GM18508 (cell line): ENCODE measurements around the gene CCNE1.

ENCODE experiments used
- ATAC-seq: cut with Tn5 transposase; IDR thresholded peaks from one replicate; pipeline ENCODE4 v1.9.1; 2021; ENCODE audit warnings: moderate number of reproducible peaks; ENCODE audit not compliant: insufficient read depth, unreplicated experiment

Gene CCNE1

DNA sequence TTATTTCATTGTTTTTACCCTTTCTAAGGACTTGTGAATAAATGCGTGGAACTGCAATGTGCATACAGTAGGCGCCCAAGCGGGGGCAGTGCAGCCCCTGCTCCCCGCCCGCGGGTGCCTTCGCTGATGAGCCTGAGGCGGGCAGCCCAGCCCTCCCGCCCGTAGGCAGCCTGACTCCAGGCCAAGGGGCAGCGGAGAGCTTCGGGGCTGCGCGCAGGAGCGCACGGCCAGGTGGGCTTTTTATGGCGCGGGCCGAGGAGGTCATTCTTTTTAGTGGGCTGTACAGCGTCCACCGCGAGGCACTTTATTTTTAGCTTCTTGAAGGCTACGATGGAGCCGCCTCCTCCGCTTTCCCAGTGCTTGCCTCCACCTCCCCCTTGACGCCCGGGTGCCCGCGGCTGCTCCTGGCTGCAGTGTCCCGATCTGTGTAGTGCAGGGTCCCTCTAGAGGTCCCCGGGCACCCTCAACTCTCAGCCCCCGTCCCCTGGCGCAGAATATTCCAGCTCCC lies 60.5 kb downstream of the CCNE1 start:
- ATAC-seq = no peak

- no peak for ATAC-seq
Observed at GRCh38 chr19:29873024-29873800, 61.4 kb downstream of the CCNE1 start.
